Measurements from ENCODE around the gene POP4. TPM values are rescaled to one million over a fixed set of nuclear protein-coding genes. Genes with fewer than 3 reads are reported as not detected.

Gene POP4
- total RNA-seq, 1 experiment from 2014 or later: 116 TPM

DNA sequence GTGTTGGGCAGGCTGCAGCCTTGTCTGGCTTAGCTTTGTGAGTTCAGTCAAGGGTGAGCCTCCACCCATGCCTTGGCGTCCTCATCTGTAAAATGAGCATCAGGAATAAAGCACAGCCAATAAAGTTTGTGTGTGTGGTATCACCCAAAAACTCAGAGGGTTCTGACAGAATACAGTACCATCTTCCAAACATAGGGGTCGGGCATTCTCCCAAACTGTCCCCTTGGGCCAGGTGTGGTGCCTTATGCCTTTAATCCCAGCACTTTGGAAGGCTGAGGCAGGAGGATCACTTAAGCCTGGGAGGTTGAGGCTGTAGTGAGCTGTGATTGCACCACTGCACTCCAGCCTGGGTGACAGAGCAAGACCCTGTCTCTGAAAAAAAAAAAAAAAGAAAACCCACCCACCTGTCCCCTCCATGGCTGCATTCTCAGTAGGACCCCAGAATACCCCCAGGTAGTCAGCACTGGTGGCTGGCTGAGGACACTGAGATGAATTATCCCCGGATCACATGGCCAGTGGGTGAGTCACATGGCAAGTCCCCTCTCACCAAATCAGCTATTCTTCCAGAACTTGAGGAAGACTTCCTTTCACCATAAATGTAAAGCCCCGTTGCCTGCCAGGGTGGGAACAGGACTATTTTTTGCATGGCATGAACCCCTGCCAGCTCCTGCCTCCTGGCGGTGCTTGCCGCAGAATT, 18.6 kb downstream of the POP4 start:
- intact Hi-C loops (cut with micrococcal nuclease; ENCODE audit: unreplicated experiment) (no loop called here), in situ Hi-C loops (cut with HindIII; ENCODE audit: low pct_unique_long_range_greater_than_20kb, low sequenced_read_pairs) (no loop called here)
- POLR2A ChIA-PET: interaction anchor here (0.6 kb wide), 1 partner anchor 49 kb away, joined by 3 read pairs; no protein-coding TSS in a partner anchor
- no peaks in the 10 kb centered on the region for H3K36me3 ChIP-seq (ENCODE audit: control insufficient read depth, insufficient read depth, low read length)
- no peaks in the 10 kb centered on the region for H3K27me3 ChIP-seq (ENCODE audit: control insufficient read depth, insufficient read depth, low read length)
- ATAC-seq (no peak), DNase-seq (ENCODE audit: low read depth, low spot score) (no peak)
- no peaks in the 10 kb centered on the region for H3K9me3 ChIP-seq (ENCODE audit: control insufficient read depth, insufficient read depth, low read depth, low read length)
- TF ChIP-seq POLR2AphosphoS5 (IDR thresholded peaks at IDR 0.05; ENCODE audit: low read depth, low read length) (no peak), SIN3A (IDR thresholded peaks at IDR 0.05; ENCODE audit: borderline replicate concordance, insufficient read depth, low read depth, low read length) (no peak), TCF7L2 (IDR thresholded peaks at IDR 0.05; ENCODE audit: low read depth, low read length) (no peak)
- TF ChIP-seq, protein P1, sequence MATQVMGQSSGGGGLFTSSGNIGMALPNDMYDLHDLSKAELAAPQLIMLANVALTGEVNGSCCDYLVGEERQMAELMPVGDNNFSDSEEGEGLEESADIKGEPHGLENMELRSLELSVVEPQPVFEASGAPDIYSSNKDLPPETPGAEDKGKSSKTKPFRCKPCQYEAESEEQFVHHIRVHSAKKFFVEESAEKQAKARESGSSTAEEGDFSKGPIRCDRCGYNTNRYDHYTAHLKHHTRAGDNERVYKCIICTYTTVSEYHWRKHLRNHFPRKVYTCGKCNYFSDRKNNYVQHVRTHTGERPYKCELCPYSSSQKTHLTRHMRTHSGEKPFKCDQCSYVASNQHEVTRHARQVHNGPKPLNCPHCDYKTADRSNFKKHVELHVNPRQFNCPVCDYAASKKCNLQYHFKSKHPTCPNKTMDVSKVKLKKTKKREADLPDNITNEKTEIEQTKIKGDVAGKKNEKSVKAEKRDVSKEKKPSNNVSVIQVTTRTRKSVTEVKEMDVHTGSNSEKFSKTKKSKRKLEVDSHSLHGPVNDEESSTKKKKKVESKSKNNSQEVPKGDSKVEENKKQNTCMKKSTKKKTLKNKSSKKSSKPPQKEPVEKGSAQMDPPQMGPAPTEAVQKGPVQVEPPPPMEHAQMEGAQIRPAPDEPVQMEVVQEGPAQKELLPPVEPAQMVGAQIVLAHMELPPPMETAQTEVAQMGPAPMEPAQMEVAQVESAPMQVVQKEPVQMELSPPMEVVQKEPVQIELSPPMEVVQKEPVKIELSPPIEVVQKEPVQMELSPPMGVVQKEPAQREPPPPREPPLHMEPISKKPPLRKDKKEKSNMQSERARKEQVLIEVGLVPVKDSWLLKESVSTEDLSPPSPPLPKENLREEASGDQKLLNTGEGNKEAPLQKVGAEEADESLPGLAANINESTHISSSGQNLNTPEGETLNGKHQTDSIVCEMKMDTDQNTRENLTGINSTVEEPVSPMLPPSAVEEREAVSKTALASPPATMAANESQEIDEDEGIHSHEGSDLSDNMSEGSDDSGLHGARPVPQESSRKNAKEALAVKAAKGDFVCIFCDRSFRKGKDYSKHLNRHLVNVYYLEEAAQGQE (IDR thresholded peaks at IDR 0.05; ENCODE audit: insufficient read depth in 1 of 2, low read depth in 2 of 2, low read length in 1 of 2): no peak
- TF ChIP-seq, protein P2, sequence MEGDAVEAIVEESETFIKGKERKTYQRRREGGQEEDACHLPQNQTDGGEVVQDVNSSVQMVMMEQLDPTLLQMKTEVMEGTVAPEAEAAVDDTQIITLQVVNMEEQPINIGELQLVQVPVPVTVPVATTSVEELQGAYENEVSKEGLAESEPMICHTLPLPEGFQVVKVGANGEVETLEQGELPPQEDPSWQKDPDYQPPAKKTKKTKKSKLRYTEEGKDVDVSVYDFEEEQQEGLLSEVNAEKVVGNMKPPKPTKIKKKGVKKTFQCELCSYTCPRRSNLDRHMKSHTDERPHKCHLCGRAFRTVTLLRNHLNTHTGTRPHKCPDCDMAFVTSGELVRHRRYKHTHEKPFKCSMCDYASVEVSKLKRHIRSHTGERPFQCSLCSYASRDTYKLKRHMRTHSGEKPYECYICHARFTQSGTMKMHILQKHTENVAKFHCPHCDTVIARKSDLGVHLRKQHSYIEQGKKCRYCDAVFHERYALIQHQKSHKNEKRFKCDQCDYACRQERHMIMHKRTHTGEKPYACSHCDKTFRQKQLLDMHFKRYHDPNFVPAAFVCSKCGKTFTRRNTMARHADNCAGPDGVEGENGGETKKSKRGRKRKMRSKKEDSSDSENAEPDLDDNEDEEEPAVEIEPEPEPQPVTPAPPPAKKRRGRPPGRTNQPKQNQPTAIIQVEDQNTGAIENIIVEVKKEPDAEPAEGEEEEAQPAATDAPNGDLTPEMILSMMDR (IDR thresholded peaks at IDR 0.05): no peak
- CTCF ChIA-PET: interaction anchor here (0.6 to 1.0 kb wide), 3 partner anchors 41 to 1059 kb away, joined by 3 to 5 read pairs (median 4); partner anchors contain the start of gene PLEKHF1
- no peak overlapping the region for H3K4me3 ChIP-seq (ENCODE audit: low read depth in 2 of 2, low read length in 2 of 2)
- no peak overlapping the region for H3K27ac ChIP-seq (ENCODE audit: low read length)
- no peaks in the 10 kb centered on the region for H3K4me1 ChIP-seq (ENCODE audit: control insufficient read depth, insufficient read depth, low read length)
- no TSS peak for BruUV-seq (replicated peaks)

DNA sequence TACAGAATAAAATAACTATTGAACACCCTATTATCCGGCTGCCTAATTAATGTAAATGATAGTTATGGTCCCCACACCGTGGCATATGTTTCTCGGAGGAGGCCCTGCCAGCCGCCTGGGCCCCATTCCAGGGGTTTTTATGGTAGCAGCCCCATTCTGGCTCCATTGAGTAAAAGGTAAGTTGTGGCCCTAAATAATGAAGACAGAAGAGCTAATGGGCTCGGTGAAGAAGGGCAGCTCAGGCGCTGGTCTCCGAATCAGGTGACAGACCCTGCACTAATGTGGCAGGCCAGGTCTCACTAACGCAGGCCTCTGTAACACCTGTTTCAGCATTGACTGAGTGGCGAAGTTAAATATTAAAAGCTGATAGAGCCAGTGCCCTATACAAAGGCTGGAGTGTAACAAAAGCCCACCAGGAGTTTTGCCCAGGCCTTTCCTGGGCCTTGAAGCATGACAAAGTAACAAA, 19.1 kb downstream of the POP4 start:
- CTCF ChIA-PET: interaction anchor here (0.6 to 1.0 kb wide), 2 partner anchors 40 to 1058 kb away, joined by 3 to 5 read pairs; partner anchors contain the start of gene PLEKHF1
- POLR2A ChIA-PET: interaction anchor here (0.6 kb wide), 1 partner anchor 49 kb away, joined by 3 read pairs; no protein-coding TSS in a partner anchor
- TF ChIP-seq, protein P2 (IDR thresholded peaks at IDR 0.05): no peak
- TF ChIP-seq, protein P1 (IDR thresholded peaks at IDR 0.05; ENCODE audit: insufficient read depth in 1 of 2, low read depth in 2 of 2, low read length in 1 of 2): no peak
- TF ChIP-seq POLR2AphosphoS5 (IDR thresholded peaks at IDR 0.05; ENCODE audit: low read depth, low read length): no peak
- TF ChIP-seq TCF7L2 (IDR thresholded peaks at IDR 0.05; ENCODE audit: low read depth, low read length): no peak
- TF ChIP-seq SIN3A (IDR thresholded peaks at IDR 0.05; ENCODE audit: borderline replicate concordance, insufficient read depth, low read depth, low read length): no peak
- no TSS peak for BruUV-seq (replicated peaks)
- intact Hi-C loops (cut with micrococcal nuclease; ENCODE audit: unreplicated experiment): no loop called here
- H3K9me3 ChIP-seq (ENCODE audit: control insufficient read depth, insufficient read depth, low read depth, low read length): no peaks in the 10 kb centered on the region
- no peaks in the 10 kb centered on the region for H3K27me3 ChIP-seq (ENCODE audit: control insufficient read depth, insufficient read depth, low read length)
- DNase-seq (ENCODE audit: low read depth, low spot score) (no peak), ATAC-seq (no peak)
- no peak overlapping the region for H3K27ac ChIP-seq (ENCODE audit: low read length)
- no peaks in the 10 kb centered on the region for H3K4me1 ChIP-seq (ENCODE audit: control insufficient read depth, insufficient read depth, low read length)
- no peak overlapping the region for H3K4me3 ChIP-seq (ENCODE audit: low read depth in 2 of 2, low read length in 2 of 2)
- no peaks in the 10 kb centered on the region for H3K36me3 ChIP-seq (ENCODE audit: control insufficient read depth, insufficient read depth, low read length)
- in situ Hi-C loops (cut with HindIII; ENCODE audit: low pct_unique_long_range_greater_than_20kb, low sequenced_read_pairs): no loop called here

Measured in Panc1 (cell line).